Measurements from ENCODE around the gene PPARG. TPM values are rescaled to one million over a fixed set of nuclear protein-coding genes. Genes with fewer than 3 reads are reported as not detected.

The PPARG gene
- total and polyA plus RNA-seq, 10 of the 15 experiments (the other 5 are each of a cell fraction or from before 2014, with no cell fraction given): 0.06 to 0.86 (median 0.12) TPM; not detected in 5

DNA sequence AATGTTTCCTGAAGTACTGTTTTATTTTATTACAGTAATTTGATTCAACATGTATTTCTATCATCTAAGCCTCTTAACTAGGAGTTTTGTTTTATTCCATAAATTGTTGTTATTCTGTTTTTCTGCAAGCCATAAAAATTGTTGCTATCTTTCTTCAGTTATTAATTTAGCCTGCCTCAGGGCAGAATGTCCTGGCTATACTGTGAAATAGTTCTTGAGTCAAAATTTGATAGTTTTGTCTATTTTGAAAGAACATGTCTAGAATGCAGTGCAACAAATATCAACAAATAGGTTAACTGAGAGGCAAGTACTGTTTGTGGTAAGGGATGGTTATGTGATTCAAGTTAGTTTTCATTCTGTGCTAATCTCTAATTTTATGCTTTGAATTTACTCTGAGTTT, 63.9 kb downstream of the PPARG start (continued):
- TF ChIP-seq CHD1 (IDR thresholded peaks at IDR 0.05; ENCODE audit: low read depth, low read length) (no peak), USF2 (IDR thresholded peaks at IDR 0.05; ENCODE audit: borderline replicate concordance, low read depth, low read length) (no peak), ZNF592 (IDR thresholded peaks at IDR 0.05) (no peak), DPF2 (IDR thresholded peaks at IDR 0.05) (no peak), TCF7 (IDR thresholded peaks at IDR 0.05; ENCODE audit: borderline replicate concordance) (no peak)

DNA sequence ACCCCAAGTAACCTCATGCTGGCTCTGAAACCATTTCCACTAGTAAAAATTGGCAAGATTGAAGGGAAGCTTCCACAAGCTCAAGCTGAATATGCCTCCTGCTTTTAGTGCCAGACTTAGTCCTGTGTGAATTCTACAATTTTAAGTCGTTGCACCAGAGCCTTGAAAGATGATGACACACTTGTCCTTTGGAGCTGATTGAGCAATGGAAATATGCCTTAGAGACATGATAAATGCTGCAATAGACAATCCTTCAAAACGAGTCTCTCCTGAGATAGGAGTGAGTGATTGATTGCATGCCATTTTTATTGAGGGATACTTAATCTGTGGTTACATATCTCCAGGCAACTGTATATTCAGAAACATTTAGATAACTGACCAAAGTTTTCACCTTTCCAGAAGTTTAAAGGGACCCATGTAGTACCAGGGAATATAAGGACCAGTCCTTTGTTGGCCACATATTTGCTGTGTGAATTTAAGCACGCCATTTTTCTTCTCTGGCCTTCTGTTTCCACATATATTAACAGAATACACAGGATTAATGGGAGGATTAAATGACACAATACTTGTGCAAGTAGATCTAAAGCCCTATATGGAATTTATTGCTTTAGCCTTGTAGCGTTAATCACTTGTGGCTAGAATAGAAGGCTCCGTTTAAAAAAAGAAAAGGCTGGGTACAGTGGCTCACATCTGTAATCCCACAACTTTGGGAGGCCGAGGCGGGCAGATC, 65.1 kb downstream of the PPARG start:
- ChIA-PET RAD21 (ENCODE audit: unreplicated experiment) (interaction anchor here (0.7 to 2.1 kb wide), 2 partner anchors 216 to 219 kb away, joined by 3 to 6 read pairs; no protein-coding TSS in a partner anchor), SMC1A (ENCODE audit: uncharacterized antibody, unreplicated experiment) (interaction anchor here (1.3 to 2.0 kb wide), 2 partner anchors 19 to 216 kb away, joined by 3 to 5 read pairs; no protein-coding TSS in a partner anchor), POLR2A (no interaction called here), CTCF (interaction anchor here (1.0 to 2.3 kb wide), 3 partner anchors 10 to 218 kb away, joined by 3 to 13 read pairs (median 3); no protein-coding TSS in a partner anchor)
- H3K4me1 ChIP-seq (ENCODE audit: control insufficient read depth, insufficient read depth, low read length): no peaks in the 10 kb centered on the region
- ATAC-seq: no peak
- no TSS peak for BruUV-seq (replicated peaks)
- H3K27me3 ChIP-seq (replicated peaks in 1 of 2; ENCODE audit: control insufficient read depth in 2 of 2, insufficient read depth in 2 of 2, low read length in 1 of 2): no peaks in the 10 kb centered on the region; a peak in 2 of 4 replicates
- no peak overlapping the region for H3K9ac ChIP-seq (ENCODE audit: control insufficient read depth, insufficient read depth, low read length)
- in situ Hi-C loops (cut with MboI): no loop called here
- no peaks in the 10 kb centered on the region for H3K36me3 ChIP-seq (ENCODE audit: control insufficient read depth in 2 of 2, insufficient read depth in 2 of 2, low read length in 1 of 2)
- no peak overlapping the region for H2AFZ ChIP-seq (ENCODE audit: control insufficient read depth, low read depth, low read length)
- no peak for DNase-seq (ENCODE audit: low read depth, low spot score)
- no peak for FAIRE-seq
- no peaks in the 10 kb centered on the region for H3K9me3 ChIP-seq (replicated peaks; ENCODE audit: control insufficient read depth, insufficient read depth, low read length)
- 42% methylated on average over 7 of the region's 7 CpGs for WGBS (ENCODE audit: insufficient coverage, insufficient replicate concordance, low lambda C conversion rate, missing lambda C conversion rate)
- no peak overlapping the region for H3K4me2 ChIP-seq (ENCODE audit: control insufficient read depth, insufficient read depth)
- no peaks in the 10 kb centered on the region for H3K79me2 ChIP-seq (ENCODE audit: control insufficient read depth, insufficient read depth, low read length)
- intact Hi-C loops (cut with micrococcal nuclease; ENCODE audit: unreplicated experiment): loop anchor here (5.0 kb wide), 1 partner anchor 217 kb away; no protein-coding TSS in a partner anchor
- H3K27ac ChIP-seq (ENCODE audit: control insufficient read depth, insufficient read depth): no peak overlapping the region
- H4K20me1 ChIP-seq (ENCODE audit: control insufficient read depth, insufficient read depth): no peaks in the 10 kb centered on the region
- H3K4me3 ChIP-seq: no peak overlapping the region
- TF ChIP-seq HCFC1 (IDR thresholded peaks at IDR 0.05; ENCODE audit: low read length): no peak
- TF ChIP-seq STAT3 (IDR thresholded peaks at IDR 0.05; ENCODE audit: low read depth, low read length): no peak
- TF ChIP-seq EGR1 (IDR thresholded peaks at IDR 0.05; ENCODE audit: borderline replicate concordance in 1 of 2, low read depth in 2 of 2, low read length in 2 of 2): no peak
- no peak for TF ChIP-seq POLR2AphosphoS2 (IDR thresholded peaks at IDR 0.05; ENCODE audit: low read depth, low read length)
- TF ChIP-seq MTA2 (IDR thresholded peaks at IDR 0.05; ENCODE audit: low read depth): no peak
- TF ChIP-seq NR2C2 (IDR thresholded peaks at IDR 0.05; ENCODE audit: borderline replicate concordance, control insufficient read depth, insufficient read length, low read depth): no peak
- TF ChIP-seq NR2C1 (IDR thresholded peaks at IDR 0.05): no peak
- TF ChIP-seq RELA (IDR thresholded peaks at IDR 0.05; ENCODE audit: borderline replicate concordance, partially characterized antibody): no peak
